ENCODE data around the gene EDARADD. TPM values are rescaled to one million over a fixed set of nuclear protein-coding genes. Genes with fewer than 3 reads are reported as not detected.
"Not testable (repeated sequence)": the region's sequence is repeated elsewhere in the genome, so short reads cannot be mapped to it uniquely, and the experiment has no call there.

The EDARADD gene
- total RNA-seq, 2 donors from 2014 or later: 0.24 to 0.32 TPM

DNA sequence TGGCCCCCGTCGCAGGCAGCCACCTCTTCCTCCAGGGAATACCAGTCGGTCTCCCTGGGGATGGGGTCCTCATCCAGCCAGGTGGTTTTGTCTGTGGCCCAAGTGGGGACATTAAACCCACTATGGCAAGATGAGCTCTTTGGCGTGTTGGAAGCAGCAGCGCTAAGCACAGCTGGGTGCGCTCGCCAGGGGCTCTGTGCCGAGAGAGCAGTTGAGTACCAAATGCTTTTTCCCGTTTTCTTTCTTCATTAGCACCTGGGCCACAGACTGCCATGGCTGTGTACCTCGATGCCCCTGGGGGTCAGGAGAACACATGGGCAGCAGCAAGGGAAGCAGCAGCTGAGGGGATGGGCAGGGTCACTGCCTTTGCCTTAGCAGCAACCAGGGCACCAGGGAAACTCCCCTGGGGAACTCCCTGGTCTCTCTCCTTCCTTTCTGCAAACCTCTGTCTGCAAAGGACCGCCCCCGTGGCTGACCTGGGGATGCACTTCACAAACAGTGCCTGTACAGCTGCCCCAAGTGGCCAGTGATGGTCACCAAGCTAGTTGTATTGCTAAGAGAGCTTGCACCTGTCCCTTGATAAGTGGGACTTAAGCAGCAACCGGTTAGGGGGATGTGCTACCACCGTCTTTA, 31.1 kb downstream of the EDARADD start:
- no peak for DNase-seq (ENCODE audit: low spot score)
- intact Hi-C loops (cut with DNase I): no loop called here

DNA sequence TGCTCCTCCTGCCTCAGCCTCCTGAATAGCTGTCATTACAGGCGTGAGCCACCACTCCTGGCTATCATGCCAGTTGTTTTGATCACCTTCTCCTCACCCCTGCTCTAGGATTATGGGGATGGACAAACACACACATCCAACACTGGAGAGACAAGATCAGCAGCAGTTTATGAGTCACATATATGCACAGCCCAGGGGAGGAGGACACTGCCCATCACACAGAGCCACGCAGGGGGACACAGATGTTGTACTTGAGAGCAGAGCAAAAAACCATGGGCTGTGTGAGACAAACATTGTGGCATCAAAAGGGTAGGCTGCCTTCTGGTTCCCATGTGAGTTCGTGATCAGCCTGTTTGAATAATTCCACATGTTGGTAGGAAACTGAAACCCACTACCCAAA, 32.1 kb downstream of the EDARADD start:
- intact Hi-C loops (cut with DNase I): no loop called here
- no peak for DNase-seq (ENCODE audit: low spot score)

DNA sequence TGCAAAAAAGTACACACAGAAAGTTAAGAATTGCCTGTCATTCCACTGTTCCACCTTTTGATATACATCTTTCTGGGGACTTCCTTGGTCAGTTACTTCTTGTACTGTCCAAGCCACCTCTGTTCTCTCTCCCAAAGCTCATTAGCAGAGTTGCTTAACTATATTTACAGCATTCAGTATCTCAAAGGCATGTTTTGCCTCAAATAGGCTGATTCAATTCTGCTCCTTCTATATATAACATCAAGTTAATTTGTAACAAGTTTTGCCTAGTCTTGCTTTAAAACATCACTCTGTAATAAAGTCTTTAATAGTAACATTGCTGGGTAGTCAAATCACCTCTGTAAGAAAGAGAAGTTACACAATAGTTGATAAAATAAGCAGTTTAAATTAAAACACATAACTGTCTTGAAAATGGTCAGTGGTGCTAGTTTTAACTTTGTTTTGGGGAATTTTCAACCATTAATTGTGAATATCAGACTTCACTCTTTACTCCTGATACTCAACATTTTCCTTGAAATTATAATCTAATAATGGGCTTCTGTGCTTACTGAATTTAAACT, 35.7 kb downstream of the EDARADD start:
- intact Hi-C loops (cut with DNase I): no loop called here
- no peak for DNase-seq (ENCODE audit: low spot score)

DNA sequence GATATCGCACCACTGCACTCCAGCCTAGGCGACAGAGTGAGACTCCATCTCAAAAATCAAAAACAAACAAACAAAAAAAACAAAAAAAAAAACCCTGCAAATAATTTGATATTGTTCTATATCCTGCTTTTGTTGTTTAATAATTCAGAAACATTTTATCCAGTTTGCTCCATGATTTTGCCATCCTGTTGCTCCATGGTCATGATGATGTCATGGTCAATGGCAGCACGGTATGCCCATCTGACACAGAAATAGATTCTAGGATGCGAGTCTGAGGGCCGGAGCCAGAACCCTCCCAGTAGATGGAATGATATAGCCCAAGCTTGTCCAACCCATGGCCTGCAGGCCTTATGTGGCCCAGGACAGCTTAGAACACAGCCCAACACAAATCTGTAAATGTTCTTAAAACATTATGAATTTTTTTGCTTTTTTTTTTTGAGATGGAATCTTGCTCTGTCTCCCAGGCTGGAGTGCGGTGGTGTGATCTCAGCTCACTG, 39.8 kb downstream of the EDARADD start:
- no peak for DNase-seq (ENCODE audit: low spot score)
- intact Hi-C loops (cut with DNase I): no loop called here

DNA sequence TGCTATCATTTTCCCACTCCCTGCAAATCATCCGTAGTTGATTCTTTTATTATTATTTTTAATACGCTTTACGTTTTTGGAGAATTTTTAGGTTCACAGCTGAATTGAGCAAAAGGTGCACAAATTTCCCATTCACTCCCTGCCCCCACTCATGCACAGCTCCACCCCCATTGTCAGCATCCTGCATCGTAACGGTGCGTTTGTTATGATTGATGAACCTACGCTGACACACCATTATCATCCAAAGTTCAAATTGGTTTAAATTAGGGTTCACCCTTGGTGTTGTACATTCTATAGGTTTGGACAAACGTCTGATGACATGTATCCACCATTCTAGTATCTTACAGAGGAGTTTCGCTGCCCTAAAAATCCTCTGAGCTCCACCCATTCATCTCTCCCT, 44.5 kb downstream of the EDARADD start:
- intact Hi-C loops (cut with DNase I): no loop called here
- DNase-seq (ENCODE audit: low spot score): no peak

DNA sequence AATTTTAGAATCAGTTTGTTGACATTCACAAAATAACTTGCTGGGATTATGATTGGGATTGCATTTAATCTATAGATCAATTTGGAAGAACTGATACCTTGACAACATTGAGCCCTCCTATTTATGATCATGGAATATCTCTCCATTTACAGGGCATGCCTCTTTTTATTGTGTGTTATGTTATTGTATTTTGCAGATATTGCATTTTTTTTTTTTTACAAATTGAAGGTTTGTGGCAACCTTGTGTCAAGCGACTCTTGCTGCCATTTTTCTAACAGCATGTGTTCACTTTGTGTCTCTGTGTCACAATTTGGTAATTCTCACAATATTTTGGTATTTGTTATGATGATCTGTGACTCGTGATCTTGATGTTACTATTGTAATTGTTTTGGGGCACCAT, 46.3 kb downstream of the EDARADD start:
- intact Hi-C loops (cut with DNase I): no loop called here
- no peak for DNase-seq (ENCODE audit: low spot score)

DNA sequence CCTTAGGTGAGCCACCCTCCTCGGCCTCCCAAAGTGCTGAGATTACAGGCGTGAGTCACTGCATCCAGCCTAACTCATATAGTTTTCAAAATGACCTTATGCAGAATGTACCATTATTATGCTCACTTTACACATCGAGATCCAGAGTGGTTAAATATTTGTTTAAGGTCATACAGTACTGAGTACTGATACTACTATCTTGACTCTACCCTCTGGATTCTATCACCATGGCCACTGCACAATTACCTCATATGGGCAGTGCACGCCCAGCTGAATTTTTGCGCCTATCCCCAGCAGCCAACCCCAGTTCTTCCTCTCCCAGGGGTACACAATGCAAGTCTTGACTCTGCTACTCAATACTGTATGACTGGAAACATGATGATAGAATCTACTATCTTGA, 56.7 kb downstream of the EDARADD start:
- intact Hi-C loops (cut with DNase I): no loop called here
- no peak for DNase-seq (ENCODE audit: low spot score)

DNA sequence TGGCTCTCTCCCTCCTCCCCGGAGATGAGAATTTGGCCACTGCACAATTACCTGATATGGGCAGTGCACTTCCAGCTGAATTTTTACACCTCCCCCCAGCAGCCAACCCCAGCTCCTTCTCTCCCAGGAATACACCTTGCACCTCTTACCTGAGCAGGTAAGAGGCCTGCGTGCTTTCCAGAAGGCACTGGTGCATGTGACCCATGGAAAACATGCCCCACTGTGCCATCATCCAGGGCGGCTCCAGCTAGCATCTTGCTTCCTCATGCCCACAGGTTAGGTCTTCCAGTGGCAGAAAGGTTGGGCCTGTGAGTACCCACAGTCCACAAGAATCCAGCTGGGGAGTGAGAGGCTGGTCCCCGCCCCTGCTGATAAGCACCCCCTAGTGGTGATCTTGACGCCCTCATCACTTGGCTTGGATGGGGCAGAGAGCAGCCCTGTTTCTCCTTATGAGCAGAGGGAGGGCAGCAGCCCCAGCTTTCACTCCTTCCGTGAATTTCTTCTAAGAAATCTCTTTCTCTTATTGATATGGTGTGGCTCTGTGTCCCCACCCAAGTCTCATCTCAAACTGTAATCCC, 57.8 kb downstream of the EDARADD start:
- intact Hi-C loops (cut with DNase I): no loop called here
- DNase-seq (ENCODE audit: low spot score): no peak

DNA sequence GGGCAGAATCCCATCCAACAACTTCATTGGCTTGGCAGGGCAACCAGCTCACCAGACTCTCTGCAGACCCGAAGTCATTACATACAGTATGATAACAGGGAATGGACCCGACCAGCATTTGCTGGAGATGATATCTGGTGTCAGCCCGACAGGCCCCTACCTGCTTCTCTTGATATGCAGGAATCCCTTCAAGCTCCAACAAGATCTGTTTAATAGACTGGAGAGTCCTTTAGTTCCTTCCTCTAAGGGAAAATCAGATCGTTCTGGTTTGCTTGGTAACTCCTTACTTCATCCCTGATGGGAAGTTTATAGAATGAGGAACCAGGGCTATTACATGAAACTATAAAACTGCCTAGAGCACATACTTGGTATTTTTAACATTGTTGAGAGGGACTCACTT, 61.2 kb downstream of the EDARADD start:
- DNase-seq (ENCODE audit: low spot score): no peak
- intact Hi-C loops (cut with DNase I): no loop called here

DNA sequence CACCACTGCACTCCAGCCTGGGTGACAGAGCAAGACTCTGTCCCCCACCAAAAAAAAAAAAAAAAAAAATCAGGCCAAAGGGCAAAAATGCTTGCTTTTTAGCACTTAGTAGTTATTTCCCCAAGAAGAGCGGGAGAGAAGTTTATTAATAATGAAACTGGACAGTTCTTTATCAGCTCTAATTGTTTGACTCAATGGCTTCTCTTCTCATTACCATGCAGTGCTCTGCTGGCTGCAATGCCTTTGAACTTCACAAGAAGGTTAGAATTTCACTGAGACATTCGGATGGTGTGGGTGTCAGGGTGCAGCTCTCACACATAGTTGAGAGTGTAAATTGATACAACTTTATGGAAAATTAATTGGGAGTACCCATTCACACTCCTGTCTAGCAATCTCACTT, 63.7 kb downstream of the EDARADD start:
- no peak for DNase-seq (ENCODE audit: low spot score)
- intact Hi-C loops (cut with DNase I): no loop called here

DNA sequence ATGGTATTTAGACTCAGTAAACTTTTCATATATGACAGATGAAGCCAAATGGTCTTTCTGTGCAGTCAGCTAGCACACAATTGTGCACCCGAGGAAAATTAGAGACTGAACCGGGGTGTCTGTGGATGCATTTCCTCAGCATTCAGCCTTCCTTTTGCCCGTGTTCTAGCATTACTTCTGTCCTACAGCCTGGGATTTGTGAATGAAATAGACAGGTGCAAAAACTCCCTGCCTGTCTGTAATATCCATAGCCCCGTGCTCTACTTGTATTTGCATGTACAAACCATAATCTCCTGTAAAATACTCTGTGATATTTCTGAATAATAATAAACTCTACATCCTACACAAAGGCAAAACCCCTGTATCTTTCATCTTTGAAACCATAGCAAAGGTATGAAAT, 64.9 kb downstream of the EDARADD start:
- intact Hi-C loops (cut with DNase I): no loop called here
- no peak for DNase-seq (ENCODE audit: low spot score)

DNA sequence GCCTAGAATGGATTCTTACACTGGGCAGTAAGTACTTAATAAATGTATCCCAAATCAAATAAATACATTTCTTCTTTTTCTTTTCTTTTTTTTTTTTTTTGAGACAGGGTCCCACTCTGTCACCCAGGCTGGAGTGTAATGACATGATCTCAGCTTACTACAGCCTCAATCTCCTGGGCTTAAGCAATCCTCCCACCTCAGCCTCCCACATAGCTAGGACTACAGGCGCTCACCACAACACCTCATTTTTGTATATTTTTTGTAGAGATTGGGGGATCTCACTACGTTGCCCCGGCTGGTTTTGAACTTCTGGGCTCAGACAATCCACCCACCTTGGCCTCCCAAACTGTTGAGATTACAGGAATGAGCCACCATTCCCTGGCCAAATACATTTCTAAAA, 66.0 kb downstream of the EDARADD start:
- no peak for DNase-seq (ENCODE audit: low spot score)
- intact Hi-C loops (cut with DNase I): no loop called here

DNA sequence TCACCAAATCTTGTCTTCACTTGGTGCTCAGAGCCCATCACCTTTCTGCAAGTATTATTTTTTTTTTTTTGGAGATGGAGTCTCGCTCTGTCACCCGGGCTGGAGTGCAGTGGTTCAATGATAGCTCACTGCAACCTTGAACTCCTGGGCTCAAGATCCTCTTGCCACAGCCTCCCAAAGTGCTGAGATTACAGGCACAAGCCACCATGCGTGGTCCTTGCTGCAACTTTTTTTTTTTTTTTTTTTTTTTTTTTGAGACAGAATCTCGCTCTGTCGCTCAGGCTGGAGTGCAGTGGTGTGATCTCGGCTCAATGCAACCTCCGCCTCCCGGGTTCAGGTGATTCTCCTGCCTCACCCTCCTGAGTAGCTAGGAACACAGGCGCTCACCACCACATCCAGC, 70.1 kb downstream of the EDARADD start:
- intact Hi-C loops (cut with DNase I); DNase-seq (ENCODE audit: low spot score): not testable (repeated sequence)

DNA sequence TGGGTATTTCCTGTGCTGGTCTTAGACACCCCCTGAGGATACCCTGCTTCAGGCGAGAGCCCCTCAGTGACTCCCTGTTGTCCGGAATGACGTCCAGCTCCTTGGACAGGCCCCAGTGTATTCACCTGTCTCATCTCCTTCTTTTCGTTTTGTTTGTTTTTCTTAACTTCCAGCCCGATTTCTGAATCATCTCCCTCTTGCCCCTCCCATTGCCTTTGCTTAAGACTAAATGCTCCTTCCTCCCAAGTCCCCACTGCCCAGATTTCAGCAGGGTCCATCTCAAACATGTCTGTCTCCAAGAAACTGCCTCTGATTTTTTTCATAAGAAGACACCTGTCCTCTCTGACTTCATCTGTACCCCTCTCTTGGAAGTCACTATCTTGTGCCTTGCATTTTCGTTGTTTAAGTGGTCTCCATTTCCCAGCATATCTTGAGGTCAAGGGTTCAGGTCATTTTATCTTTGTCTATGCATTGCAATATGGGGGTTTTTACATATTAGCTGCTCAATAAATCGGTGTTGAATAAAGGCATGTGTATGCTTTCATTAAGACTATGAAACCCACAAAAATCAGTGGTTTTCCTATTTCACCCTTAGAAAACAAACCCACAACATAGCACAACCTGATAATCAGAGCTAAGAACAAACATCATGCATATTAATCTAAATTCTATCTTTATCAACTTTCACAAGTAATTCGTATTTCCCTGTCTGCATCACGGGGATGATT, 71.3 kb downstream of the EDARADD start:
- no peak for DNase-seq (ENCODE audit: low spot score)
- intact Hi-C loops (cut with DNase I): no loop called here

DNA sequence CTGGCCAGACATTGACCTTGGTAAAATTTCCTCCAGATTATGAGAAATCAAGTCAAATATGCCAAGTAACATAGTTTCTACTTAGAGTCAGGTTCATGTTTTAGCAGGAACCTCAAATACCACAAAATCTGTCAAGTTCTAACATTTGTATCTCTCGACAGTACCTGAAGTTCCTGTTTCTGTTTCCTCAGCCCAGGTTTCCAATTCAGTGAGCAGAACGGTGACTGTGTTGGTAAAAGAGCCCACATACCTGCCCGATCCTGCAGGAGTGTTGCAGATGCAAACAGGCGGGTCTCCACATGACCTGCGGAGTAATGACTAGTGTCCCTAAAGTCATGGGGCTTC, 71.8 kb downstream of the EDARADD start:
- intact Hi-C loops (cut with DNase I): no loop called here
- no peak for DNase-seq (ENCODE audit: low spot score)

DNA sequence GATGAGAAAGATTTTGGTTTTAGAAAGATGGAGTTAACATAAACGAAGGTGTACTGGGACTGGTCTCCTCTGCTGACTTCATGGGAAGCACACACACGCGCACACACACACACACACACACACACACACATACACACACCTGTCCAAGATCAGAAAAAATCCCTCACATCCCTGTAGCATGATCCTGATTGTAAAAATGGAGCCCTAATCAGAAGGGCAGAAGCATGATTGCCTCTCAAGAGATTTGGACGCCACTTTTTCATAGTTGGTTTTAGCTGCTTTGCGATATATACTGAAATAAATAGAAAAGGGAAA, 73.2 kb downstream of the EDARADD start:
- intact Hi-C loops (cut with DNase I): no loop called here
- no peak for DNase-seq (ENCODE audit: low spot score)

DNA sequence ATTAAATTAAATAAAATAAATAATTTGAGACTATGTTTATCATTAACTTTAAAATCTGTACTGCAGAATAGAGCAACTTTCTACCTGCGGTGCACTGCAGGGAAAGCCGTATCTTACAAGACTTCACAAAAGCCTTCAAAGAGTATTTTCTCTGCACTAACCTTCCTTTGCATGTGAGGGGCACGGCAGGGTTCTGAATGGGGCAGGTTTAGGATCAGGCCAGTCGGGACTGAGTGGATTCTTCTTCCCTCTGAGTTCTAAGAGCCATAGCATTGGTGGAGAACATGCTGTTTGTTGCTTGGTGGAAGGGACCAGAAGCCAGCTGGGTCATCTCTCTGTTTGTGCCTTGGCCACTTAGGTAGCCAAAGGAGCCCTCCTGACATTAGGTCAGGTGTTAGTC, 74.5 kb downstream of the EDARADD start:
- DNase-seq (ENCODE audit: low spot score): no peak
- intact Hi-C loops (cut with DNase I): no loop called here

DNA sequence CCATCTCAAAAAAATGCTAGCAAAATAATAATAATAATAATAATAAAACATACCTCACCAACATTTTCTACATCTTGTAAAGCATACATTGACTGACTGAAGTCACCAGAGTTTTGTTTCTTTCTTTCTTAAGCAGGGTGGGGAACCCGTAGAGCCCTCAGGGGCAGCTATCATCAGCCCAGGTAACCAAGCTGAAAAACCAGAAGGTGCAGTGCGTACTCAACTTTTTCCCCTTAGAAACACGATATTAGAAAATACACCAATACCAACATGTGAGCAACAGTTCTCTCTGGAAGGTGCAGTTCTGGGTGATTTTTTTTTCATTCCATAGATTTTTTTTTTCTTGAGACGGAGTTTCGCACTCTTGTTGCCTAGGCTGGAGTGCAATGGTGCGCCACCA, 75.4 kb downstream of the EDARADD start:
- intact Hi-C loops (cut with DNase I): no loop called here
- no peak for DNase-seq (ENCODE audit: low spot score)

DNA sequence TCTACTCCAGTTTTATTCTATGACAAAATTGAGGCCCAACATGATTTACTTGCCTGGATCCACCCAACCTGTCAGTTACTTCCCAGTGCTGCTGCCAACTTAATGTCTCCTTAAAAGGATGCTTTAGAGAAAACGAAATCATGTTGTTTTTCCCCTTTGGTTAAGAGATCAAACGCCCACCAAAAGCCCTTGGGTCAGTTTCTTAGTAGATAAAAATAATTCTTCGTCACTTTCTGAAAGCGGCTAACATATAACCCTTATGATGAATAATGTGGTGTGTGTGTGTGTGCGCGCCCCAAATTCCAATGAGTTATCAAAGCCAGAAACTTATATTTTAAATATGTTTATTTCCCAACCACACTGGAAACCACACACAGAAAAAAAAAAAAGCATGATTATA, 77.0 kb downstream of the EDARADD start:
- DNase-seq (ENCODE audit: low spot score): no peak
- intact Hi-C loops (cut with DNase I): no loop called here

DNA sequence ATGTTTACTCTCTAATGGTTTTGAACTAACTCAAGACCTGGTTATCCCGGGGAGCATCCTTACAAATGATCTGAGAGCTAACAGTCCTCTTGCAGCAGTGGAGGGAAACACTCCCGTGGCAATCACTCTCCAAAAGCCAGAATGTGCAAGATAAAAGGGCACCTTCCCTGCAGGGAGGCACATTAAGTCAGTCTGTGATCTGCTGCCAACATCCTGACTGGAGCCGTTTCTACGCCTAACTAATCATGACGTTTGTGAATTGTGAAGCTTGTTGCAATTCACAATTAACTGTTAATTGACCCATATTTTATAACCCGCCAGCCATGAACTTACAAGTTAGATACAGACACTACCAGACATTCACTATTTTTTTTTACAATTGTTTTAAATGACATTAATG, 77.6 kb downstream of the EDARADD start:
- DNase-seq (ENCODE audit: low spot score): no peak
- intact Hi-C loops (cut with DNase I): no loop called here

All from posterior vena cava (tissue), 2 donors.